Measurements from ENCODE around the gene ZNF503.

Gene ZNF503

DNA sequence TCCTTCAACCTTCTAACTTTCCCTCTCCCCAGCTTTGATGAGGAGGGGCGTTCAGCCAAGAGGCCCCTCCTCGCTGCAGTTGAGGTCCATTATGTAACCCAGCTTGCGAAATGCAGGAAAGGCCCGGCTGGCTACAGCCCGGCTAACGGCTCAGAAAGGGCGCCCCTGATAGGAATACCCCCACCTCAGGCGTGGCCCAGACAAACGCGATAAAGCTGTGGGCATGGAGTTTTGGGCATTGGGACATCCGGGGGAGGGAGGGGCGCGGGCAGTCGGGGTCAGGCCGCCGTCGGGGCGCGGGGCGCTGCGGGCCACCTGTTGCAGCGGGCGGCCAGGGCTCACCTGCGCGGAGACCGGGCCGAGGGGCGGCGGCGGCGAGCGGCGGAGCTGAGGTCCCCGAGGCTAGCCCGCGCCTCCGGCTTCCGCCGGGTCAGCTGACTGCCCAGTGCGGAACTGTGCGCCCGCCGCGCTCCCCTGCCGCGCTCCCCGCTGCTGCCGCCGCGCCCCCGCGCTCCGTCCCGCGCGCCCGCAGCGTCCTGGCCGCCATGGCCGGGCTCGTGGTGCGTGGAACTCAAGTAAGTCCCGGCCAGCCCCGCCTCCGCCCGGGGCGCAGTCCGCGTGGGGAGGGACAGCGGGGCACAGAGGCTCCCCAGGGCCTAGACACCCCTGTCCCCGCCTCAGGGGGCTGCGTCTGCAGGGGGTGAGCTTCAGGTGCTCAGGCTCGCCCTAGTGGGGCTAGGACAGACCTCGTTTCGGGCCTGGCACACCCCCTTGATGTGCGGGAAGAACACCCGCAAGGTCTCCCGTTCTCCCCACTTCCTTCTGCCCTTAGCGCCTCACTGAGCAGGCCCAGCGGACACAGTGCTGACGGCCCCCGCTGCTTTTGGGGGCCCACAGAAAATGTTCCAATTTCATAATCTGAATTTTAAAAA, 29.9 kb upstream of the ZNF503 start, which contains the start of gene LRMDA:
Gene LRMDA, plus strand, starts transcription at position 445 of the 932 bp plus-strand sequence.
- no peak for ATAC-seq

DNA sequence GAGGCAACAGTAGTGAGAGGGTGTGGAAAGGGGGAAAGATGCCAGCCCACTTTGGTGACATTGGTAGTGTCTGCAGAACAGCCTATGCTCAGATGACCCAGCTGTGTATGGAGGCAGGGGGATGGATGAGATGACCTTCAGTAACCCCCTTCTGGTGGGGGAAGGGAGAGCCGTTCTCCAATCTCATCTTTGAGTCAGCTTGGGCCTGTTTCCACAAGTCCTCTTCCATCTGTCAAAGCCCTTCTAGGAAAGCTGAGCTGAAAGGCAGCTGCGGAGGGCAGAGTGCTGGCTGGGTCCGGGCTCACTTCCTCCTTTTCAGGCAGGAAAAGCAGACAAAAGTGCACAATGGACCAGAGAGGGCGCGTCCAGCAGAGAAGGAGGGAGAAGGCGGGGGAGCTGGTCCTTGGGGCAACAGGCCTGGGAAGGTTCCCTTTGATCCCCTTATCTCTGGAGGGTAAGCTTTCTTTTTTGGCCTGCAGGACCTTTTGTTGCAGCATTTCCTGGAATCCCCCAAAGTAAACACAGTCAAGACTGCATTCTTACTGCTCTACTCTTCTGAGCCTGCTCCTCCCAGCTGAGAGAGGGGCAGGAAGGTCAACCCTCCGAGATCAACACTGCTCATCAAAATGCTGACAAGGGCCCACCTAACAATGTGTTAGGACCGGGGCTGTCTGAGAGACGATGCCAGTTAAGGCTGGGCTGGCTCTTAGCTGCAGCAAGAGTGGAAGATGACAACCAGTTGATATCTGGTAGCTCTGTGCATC, 28.6 kb upstream of the ZNF503 start:
- ATAC-seq, result no peak

DNA sequence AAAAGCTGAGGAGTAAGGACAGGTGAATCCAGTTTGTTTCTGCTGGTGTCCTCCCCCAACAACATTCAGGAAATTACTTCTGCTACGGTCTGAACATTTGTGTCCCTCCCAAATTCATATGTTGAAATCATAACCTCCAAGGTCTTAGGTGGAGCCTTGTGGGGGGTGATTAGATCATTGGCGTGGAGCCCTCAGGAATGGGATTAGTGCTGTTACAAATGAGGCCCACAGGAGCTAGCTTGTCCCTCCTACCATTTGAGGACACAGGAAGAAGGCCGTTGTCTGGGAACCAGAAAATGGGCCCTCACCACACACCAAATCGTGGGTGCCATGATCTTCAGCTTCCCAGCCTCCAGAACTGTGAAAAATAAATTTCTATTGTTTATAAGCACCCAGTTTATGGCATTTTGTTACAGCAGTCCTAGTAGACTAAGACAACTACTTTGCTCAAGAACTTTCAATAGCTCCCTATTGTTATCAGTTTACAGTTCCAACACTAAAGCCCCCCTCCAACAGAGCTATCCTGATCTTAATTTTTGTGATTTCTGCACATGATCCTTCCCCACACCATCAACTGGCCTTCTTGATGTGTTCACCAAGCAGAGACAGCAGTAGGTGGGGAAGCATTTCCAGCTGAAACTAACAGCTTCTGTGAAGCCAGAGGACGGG, 27.7 kb upstream of the ZNF503 start:
- ATAC-seq, result no peak

DNA sequence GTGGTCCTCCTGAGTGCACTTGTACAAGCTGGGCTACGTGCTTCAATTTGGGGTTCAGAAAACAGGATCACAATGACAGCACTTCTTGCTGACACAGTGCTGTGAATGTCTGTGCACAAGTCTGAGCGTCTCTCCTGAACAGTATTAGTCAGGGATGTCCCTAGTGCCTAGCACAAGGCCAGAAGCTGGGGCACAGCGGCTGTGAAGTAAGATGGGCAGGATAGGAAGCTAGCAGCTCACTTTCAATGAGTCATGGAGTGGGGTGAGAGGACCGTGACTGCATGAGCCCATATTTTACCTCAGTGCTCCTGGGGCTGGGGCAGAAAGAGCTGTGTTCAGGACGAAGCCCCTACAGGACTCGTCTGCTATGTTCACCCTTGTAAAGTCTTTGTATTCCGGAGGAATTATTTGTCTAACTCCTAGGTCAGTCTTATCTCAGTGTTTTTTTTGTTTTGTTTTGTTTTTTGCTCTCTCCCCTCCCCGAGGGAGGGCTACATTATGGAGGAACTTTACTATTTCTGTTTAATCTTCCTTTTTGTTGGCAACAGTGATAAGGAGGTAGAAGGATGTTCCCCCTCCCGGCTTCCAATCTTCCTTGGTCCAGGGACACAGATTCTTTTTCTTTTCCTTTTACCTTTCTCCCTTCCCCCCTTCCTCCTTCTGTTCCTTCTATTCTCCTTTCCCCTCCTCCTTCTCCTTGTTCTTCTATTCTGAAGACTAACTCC, 27.0 kb upstream of the ZNF503 start:
- no peak for ATAC-seq

DNA sequence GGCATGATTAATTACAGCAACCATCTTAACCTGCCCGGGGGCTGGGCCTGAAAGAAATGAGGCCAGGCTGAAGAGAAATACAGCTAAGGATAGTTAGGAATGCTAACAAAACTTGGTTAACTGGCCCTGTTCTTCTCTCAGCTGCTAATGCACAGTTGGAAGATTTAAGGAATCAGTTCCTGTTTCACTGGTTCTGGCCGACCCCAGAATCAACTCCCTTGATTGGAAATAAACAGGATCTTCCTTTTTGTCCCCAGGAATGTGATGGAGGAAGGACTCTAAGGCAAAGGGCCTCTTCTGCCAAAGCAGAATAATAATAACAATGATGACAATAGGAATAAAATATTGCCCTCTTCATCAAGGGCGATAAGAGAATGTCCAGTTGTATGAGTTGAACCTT, 26.4 kb upstream of the ZNF503 start:
- no peak for ATAC-seq

- no peak for ATAC-seq
These were observed 25.3 kb upstream of the ZNF503 start for GRCh38 chr10:75426880-75427279.

- ATAC-seq, result no peak
These were observed 23.9 kb upstream of the ZNF503 start for GRCh38 chr10:75425291-75426079.

GRCh38 chr10:75424571-75424970, 23.0 kb upstream of the ZNF503 start:
- no peak for ATAC-seq

DNA sequence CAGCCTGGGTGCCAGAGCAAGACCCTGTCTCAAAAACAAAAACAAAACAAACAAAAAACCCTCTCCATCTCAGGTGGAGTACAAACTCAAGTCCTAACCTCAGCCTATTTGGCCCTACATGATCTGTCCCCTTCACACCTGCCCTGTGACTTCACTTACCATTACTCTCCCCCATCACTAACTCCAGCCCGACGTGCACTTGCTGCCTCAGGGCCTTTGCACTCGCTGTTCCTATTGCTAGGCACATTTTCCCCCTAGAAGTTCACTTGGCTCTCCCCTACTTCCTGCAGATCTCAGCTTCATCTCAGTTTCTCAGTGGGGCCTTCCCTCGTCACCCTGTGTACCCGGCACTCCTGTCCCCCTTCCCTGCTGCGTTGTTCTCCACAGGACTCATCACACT, 21.3 kb upstream of the ZNF503 start:
- no peak for ATAC-seq

GRCh38 chr10:75418712-75419111, 17.1 kb upstream of the ZNF503 start:
- ATAC-seq, result no peak

DNA sequence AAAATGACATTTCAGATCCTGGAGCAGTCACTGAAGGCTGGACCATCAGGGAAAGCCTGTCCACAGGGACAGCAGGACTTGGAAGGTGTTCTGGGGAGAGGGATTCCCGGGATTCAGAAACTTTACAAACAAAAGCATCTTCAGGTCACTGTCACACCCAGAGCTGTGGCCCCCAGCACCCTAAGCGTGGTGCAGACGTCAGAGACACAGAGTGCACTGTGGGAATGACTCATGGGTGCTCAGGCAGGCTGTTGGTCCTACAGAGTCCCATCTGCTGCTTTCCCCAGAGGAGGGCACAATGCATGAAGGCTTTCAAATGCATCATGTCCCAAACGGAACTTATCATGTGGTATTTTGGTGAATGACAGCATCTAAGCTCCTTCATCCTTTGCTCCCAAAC, 16.7 kb upstream of the ZNF503 start:
- no peak for ATAC-seq

DNA sequence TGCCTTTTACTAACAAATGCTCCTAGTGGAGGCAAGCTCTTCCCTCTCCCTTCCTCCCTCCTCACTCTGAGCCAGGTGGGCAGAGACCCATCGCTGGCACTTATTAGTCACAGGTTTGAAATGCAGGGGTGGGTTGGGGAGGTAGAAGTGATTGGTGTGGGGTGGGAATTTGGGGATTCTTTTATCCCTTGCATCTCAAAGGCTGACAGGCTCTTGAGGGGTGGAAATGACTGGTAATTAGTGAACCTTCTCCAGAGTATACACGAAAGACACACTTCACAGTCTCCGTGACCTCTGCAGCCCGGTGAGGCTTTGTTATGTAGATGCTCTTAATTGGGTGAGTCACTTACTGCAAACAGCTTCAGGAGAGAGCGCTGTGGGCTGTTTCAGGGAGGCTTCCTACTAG, 16.0 kb upstream of the ZNF503 start:
- ATAC-seq, result no peak

- ATAC-seq, result no peak
These were observed 13.0 kb upstream of the ZNF503 start for GRCh38 chr10:75414527-75414926.

DNA sequence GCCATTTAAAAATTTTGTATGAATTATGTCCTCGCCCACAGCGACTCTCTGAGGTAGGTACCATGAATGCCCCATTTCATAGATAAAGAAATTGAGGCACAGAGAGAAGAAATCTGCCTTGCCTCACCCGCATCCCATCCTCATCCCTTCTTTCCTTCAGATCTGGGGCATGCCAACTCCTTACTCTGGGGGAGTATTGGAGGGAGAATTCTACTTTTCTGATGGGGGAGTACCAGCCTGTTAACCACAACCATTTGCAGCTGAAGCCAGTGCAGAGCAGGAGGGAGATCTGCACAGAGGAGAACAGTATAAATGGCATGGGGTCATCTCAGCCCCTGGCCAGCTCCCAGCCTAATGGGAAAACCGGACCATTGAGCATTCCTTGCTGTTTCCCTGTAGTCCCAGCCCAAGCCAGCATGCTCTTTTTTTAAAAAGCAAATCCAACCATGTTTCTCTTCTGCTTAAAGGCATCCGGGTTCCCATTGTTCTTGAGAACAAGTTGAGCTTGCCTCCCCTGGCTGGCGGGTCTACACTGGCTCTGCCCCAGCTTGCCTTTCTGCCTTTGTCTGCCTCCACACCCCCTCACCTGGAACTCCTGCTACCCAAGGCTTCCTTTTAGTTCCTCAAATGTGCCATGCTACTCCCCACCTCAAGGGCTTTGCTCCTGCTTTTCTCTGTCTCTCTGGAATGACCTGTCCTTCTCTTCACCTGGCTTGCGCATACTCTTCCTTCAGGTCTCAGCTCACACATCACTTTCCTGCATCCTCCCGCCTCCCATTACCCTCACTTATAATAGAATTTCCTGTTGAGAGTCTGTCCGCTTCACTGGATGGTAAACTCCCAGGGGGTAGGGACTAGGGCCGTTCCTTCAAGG, 8.8 kb upstream of the ZNF503 start:
- ATAC-seq, result no peak

DNA sequence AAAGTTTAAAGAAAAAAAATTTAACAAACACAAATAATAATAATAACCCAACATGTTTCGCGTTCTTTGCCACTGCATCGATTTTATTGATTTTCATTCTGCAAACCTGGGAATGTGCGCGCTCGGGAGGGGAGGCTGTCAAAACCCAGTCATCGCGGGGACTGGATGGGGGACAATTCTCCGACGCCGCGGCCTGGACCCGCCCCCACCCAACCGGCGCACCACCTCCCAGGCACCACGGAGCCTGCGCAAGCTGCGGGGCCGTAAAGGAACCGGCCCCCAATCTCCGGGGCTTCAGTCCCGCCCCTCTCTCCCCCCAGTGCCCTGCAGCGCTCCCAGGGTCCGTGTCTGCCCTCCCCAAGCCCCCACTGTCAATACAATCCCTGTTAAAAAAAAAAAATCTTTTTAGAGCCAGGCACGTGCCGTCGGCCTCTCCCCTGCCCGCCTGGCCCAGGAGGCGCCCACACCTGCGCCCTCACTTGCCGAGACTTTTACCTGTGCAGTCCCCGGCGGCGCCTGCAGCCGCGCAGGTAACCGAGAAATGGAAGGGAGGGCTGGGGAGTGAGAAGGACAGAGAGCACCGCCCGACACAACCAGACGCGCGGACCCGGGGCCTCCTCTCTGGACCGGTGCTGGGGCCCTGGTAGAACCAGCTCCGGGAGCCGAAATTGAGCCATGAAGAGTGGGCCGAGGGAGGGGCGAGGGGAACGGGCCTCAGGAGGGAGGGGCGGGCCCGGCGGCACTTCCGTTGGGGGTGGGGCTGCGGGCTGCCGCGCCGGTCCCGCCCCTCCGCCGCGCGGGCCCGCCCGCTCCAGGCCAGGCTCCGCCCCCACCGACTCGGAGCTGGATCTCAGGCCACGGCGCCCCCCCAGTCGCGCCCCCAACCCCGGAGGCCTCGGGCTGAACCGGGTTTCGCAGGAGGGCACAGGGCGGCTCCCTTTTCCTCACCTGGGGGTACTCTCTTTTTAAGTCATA, 7.6 kb upstream of the ZNF503 start:
- ATAC-seq, result peak; percentile 40 to 48

DNA sequence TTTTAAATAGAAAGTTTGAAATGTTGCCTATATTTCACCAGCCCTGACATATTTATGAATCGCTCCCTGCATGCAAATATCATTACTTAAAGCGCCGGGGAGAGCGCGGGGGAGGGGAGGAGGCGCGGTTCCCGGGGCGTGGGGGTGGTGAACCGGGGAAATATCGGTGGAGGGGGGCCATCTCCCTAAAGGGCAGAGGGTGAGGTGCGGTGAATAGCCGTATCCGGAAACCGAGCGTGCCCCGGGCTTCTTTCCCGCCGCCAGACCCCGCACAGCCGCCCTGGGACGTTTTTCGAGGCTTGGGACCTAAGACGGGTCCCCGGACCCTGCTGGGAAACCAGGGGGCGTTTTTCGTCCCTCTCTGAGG, 6.9 kb upstream of the ZNF503 start:
- no peak for ATAC-seq

GRCh38 chr10:75407713-75408508, 6.3 kb upstream of the ZNF503 start:
- ATAC-seq, result no peak

DNA sequence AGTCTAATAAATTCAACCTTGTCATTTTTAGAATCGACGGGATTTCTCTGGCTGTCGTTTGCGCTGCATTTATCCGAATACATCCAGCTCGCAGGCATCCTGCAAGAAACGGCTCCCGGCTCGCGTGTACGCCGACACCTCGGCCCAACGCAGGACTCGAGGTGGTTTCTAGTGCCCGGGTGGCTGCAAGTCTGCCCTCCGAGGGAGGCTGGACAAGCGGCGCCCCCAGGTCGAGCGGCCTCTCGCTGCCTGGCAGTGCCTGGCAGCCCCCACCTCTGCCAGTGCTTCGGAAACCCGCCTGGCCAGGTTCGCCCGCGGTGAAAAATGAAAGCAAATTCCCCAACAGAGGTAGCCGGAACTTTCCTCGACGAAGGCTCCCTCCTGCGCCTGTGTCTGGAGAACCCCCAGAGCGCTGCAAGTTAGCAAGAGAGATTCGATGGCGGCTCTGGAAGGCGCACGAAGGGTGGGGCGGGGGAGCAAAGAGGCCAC, 5.7 kb upstream of the ZNF503 start:
- no peak for ATAC-seq
